ENCODE data around the gene GPR156. TPM values are rescaled to one million over a fixed set of nuclear protein-coding genes. Genes with fewer than 3 reads are reported as not detected.

Gene GPR156
- total RNA-seq, 1 experiment from 2014 or later: 0.24 TPM

- DNase-seq (ENCODE audit: low read depth): no peak
These were observed 88.7 kb downstream of the GPR156 start for GRCh38 chr3:120196333-120196732.

GRCh38 chr3:120193554-120193953 lies 91.5 kb downstream of the GPR156 start:
- no peak for DNase-seq (ENCODE audit: low read depth)

DNA sequence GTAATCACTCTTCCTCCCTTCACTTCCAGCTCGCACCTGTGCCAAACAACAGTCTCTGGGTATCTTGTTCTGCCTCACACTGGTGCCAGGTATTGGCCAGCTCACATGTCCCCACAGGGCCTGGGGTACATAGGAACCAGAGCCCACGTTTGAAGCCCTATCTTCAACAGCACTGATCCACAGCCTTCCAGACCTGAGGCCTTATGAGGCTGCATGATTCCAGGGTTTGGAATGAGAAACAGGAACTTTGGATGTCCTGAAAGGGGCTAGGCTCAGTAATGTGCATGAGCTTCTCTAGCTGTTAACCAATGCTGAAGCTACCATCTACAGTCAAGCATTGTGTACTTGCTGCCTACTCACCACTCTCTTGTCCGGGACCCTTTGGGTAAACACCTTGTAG lies 92.4 kb downstream of the GPR156 start:
- no peak for DNase-seq (ENCODE audit: low read depth)

DNA sequence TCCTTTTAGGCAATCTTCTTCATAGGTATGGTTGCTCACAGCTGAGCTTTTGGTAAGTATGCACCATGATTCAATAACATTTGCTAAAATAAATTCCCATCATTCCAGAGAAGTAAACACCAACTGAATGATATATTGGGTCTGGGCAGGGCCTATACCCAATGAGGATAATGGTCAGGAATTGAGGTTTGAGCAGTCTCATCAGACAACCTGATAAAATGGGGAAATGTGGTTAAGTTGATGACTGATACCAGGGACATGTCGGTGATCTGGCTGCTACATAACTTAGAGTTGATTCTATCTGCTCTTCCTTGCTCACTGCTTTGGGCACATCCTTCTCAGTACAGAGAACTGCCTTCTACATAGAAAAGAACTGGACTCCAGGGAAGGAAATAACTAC lies 92.9 kb downstream of the GPR156 start:
- peak; percentile 8 for DNase-seq (ENCODE audit: low read depth)

DNA sequence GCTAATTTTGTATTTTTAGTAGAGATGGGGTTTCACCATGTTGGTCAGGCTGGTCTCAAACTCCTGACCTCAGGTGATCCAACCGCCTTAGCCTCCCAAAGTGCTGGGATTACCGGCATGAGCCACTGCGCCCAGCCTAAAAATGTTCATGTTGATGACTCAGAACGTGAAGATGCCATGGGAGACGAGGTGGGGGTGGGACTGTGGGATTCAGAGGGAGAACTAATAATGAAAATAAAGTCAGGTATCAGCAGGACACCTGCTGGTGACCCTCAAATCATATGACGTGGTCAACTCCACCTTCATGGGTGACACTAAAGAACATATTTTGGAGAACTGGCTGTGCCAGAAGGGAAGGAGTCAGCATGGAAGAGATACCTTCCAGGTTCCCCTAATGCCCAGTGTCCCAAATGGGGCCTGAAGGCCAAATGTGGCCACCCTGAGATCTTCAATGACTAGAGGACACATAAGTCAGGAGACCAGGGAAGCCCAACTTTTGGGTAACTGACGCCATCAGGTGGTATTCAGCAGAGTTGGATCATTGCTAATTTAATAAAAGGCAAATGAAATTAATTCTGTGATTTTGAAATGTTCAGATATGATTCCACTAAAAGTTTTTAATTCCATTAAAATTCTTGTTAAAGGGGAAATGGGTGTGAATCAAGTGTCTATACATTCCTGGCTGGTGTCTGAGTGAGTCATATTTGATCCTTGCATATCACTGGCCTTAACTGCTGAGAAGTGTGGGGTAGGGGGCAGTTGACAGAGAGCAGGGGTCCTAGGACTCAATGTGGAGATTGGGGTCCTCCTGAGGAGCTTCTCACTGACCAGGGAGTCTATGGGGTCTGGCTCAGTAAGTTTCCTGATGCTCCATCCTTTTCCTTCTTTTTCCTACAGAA lies 102.2 kb downstream of the GPR156 start:
- peak; percentile 58 for DNase-seq (ENCODE audit: low read depth)

GRCh38 chr3:120181632-120182031 lies 103.4 kb downstream of the GPR156 start:
- DNase-seq (ENCODE audit: low read depth): no peak

DNA sequence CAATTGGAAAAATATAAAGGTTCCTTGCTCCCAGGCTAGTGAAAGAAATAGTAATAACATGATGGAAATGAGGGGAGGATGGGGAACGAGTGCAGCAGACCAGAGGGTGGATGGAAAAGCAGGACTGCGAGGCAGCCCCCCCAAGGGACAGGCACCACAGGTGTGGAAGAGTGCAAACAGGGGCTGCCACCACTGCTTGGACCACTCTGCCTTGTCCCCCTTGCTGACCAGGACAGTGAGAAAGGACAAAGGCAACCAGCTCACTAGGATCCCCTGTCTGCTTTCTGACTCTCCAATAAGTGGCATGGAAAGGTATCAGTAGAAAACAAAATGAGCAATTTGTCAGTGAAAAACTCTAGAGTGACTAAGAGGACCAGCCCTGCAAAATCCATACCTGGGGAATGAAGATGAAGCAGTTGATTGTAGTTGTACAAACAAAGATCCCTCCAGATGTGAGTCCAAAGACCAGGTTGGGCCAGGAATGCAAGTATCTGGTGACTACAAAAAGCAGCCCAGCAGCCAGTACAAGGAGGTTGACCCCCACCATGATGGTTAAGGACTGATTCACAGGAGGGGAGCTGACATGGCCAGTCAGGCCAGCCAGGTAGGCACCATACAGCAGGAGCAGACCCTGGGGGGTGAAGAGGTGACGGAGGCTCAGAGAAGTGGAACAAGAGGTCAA lies 104.2 kb downstream of the GPR156 start:
- no peak for DNase-seq (ENCODE audit: low read depth)

- peak; percentile 57 for DNase-seq (ENCODE audit: low read depth)
These were observed 107.2 kb downstream of the GPR156 start for GRCh38 chr3:120177707-120178306.

DNA sequence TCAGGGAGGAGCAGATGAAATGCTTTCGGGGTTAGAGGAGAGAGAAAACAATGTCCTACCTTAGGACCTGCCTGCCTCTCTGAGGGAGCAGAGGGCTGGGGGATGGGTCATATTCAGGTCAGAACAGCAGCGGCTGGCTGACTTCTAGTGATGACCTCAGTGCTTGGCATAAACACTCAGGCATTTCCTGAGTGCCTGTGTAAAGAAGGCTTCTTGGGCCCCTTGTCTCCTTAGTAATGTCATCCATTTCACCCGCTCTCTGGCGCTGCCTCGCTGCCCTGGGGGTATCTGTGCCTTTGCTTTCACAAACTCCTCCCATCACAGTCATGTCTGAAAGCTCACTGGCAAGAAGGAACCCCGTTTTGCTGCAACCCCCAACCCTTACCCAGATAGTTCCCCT lies 107.9 kb downstream of the GPR156 start:
- peak; percentile 95 for DNase-seq (ENCODE audit: low read depth)

DNA sequence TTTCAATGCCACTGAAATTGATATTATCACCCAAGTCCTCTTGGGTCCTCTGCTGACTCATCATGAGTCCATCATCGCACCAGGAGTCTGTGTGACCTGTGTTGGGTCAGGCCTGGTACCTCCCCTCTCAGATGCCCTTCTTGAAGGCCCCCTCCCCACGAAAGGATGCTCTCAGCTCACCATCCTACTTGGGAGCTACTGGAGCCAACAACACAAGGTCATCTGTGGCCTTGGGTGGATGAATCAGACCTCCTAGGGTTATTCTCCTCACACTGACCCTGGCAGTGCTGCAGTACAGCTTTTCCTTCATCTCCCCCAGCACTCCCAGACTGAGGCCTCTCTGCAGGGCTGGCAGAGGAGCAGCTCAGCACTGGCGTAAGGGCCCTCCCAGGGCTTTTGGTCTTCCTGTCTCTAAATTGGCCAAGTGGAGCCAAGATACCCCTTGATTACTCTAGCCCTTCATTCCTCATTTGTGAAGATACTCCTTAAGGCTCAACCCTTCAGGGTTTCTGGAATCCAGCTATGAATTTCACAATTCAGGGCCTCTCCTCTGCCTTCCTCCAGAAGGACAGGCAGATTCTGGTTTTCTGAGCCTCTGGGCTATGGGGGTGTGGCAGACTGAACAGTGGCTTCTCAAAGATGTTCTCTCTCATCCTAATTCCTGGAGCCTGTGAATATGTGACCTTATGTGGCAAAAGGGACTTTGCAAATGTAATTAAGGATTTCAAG lies 110.0 kb downstream of the GPR156 start:
- peak; percentile 23 for DNase-seq (ENCODE audit: low read depth)

DNA sequence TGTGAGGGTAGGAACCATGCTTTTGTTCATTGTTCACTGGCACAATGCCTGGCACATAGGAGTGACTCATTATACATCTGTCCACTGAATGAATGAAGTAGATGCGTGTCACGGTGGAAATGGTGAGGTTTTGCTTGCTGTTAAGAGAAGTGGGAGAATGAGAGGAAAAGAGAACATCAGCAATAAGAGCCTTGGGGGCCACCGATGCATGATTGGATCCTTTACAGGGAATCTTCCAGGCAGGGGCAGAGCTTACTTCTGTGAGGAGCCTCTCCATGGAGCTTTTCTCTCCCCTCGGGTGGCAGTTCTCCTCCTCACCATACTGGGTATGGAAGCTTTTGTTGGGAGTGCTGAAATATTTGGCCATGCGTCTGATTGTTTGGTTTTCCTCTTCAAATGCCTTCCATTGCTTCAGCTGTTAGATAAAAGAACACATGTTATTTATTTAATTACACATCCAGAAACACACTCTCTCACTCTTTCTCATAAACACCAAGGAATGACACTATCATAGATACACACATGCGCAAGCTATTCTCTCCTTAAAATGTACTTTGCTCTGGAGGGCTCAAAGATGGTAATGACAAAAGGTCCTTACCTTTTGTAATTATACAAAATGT lies 111.9 kb downstream of the GPR156 start:
- peak; percentile 17 for DNase-seq (ENCODE audit: low read depth)

DNA sequence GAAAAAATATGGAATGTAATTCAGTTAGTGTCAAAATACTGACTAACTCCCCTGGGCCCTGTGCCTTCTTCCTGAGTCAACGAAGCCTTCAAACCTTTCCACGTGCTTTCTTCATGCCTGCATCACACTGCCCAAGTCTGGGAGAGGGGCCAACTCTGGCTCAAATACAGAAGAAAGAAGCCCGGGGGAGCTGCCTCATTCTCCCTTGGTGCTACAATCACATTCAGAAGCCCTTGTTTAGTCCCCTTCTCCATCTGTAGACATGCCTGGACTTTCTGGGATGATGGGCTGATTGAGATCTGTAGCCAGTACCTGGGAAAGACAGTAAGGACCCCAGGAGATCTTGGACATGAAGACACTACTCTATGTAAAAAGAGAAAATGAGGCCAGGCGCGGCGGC lies 113.0 kb downstream of the GPR156 start:
- DNase-seq (ENCODE audit: low read depth): peak; percentile 80

DNA sequence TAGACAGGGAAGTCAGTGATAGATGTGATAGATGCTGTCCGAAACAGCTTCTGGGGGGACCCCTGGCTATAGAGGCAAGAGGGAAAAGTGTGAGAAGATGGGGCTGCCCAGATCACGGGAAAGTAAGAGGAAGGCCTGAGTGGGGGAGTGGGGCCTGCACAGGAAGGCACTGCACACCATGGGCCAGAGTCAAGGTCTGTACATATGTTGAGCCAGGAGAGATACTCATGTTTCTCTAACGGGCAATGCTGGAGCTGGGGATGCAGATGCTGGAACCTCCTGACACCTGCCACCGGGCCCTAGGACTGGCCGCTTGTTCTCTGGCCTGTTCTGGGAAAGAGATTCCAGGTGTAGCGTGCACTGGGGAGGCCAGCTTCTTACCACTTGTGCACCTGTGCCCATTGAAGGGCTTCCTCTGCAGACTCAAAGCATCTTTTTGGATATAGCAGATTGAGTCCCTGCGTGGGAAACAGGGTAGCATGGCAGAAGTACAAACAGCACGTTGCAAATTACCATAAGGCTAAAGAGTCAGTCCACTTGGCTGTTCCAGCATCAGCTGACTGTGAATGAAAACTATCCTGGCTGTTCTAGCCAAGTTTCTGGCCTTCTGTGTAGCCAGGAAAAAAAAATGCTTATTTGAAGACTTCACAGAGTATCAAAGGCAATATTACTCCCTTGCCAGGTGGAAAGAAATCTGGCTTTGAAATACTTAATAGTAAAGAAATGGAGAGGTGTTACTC lies 113.7 kb downstream of the GPR156 start:
- no peak for DNase-seq (ENCODE audit: low read depth)

GRCh38 chr3:120170223-120170622 lies 114.8 kb downstream of the GPR156 start:
- peak; percentile 89 for DNase-seq (ENCODE audit: low read depth)

DNA sequence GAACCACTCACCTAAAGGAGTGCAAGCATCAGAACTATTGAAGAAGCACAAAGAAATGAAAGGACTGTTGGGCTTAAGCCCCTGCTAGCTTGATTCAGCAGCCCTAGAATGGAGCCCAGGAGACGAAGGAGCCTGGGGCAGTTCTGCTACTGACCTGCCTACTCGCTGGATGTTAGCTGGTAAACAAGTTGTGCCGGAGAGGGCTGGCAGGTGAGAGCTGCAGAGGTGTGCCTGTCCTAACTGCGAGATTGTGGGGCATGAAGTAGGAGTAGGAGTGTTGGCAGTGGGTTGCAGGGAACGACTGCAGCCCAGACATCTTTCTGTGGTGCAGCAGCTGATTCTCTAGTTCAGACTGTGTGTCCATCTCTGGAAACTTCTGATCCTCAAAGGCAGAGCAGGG lies 115.6 kb downstream of the GPR156 start:
- no peak for DNase-seq (ENCODE audit: low read depth)

GRCh38 chr3:120168611-120169010 lies 116.4 kb downstream of the GPR156 start:
- no peak for DNase-seq (ENCODE audit: low read depth)

DNA sequence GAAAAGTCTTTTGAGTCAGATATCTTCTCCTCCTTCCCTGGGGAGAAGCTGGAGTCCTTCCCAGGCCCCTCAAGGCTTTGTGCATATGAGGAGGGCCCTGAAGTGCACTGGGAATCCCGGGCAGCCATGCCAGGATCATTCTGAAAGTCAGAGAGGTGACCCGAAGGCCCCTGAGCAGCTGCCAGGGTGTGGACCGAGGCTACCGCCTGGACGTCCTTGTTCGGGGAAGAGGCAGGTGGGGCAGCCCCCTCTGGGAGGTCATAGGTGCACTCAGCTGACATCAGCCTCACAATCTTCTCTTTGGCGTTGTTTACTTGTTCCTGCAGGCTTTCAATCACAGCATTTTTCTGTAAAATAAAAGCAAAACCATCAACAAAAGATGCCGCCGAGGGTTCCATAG lies 117.0 kb downstream of the GPR156 start:
- DNase-seq (ENCODE audit: low read depth): no peak

DNA sequence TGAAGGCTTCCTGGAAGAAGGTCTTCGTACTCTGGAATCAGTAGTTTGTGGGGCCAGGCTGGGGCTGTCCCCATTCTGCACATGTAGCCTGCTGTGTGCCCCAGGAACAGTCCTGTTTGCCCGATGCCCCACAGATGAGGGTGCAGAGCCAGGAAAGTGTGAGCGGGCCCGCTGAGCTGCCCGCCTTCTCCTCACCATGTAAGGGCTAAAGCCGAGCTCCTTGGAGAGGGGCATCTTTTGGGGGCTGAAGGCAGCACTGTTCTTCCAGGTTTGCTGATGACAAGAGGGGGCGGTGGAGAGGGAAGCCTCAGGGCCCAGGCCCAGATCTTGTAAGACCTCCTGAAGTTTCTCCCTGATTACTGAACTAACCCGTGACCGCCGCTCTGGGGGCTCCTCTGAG lies 117.5 kb downstream of the GPR156 start:
- no peak for DNase-seq (ENCODE audit: low read depth)

GRCh38 chr3:120163816-120164215 lies 121.2 kb downstream of the GPR156 start:
- DNase-seq (ENCODE audit: low read depth): no peak

DNA sequence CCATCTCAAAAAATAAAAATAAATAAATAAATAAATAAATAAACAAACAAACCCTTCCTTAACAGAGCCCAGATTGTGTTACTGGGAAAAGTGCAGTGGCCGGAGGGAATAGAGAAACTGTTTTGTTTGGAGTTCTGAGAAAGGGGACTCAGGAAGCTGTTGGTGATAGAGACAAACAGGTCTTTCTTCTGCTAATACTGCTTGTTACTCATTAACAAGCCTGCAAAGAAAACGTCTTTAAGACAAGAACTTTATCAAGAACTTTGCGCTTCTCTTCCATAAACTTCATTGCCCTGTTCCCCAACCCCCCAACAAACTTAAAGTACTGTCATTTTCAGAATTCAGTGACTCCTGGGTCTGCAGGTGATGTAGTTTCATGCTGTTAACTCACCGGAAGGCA lies 122.0 kb downstream of the GPR156 start:
- DNase-seq (ENCODE audit: low read depth): no peak

DNA sequence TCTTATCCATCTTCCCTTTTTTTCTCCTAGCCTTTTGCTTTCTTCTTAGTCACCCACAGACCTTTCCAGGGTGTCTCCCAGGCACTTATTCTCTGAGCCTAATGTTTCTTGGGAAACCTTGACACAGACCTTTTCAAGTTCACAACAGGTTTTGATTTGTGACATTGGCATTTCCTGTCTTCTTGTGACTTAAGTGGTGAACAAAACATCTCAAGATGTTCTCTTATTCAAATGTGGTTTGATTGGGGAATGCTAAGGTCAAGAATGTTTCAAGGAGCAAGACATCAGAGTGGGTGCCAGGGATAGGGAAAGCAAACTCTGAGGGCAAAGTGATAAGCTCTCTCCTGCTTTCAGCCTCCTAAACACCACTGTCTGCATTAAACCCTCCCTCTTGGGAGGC lies 122.6 kb downstream of the GPR156 start:
- DNase-seq (ENCODE audit: low read depth): peak; percentile 49
